ENCODE results near the gene PTGFR. TPM values are rescaled to one million over a fixed set of nuclear protein-coding genes. Genes with fewer than 3 reads are reported as not detected.

Gene PTGFR
- total RNA-seq, 2 donors from 2014 or later, result 0.35 to 1.1 TPM

DNA sequence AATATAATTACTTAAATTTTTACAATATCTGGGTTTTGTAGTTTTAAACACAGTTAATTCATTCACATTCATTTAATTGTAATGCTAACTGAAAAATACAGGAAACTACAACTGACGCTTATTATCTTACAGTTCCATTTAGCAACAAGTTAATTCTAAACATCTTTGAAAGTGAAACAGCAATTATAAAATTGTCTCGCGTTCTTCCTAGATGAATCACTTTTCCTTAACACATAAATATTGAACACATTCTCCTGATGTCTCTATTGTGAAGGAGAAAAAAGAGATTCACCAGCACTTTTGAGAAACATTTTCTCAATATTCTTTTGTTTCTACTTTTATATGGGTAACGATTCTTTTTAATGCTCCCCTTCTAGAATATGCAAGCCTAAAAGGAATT, 6.4 kb downstream of the PTGFR start:
- TF ChIP-seq, protein P1, sequence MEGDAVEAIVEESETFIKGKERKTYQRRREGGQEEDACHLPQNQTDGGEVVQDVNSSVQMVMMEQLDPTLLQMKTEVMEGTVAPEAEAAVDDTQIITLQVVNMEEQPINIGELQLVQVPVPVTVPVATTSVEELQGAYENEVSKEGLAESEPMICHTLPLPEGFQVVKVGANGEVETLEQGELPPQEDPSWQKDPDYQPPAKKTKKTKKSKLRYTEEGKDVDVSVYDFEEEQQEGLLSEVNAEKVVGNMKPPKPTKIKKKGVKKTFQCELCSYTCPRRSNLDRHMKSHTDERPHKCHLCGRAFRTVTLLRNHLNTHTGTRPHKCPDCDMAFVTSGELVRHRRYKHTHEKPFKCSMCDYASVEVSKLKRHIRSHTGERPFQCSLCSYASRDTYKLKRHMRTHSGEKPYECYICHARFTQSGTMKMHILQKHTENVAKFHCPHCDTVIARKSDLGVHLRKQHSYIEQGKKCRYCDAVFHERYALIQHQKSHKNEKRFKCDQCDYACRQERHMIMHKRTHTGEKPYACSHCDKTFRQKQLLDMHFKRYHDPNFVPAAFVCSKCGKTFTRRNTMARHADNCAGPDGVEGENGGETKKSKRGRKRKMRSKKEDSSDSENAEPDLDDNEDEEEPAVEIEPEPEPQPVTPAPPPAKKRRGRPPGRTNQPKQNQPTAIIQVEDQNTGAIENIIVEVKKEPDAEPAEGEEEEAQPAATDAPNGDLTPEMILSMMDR (IDR thresholded peaks at IDR 0.05), result no peak
- Histone ChIP-seq H3K4me3 (no peak overlapping the region), H3K4me1 (no peaks in the 10 kb centered on the region), H3K9ac (ENCODE audit: low read depth in 2 of 2, low read length in 2 of 2) (no peak overlapping the region), H3K27me3 (no peaks in the 10 kb centered on the region), H3K27ac (no peak overlapping the region), H3K9me3 (no peaks in the 10 kb centered on the region), H3K36me3 (no peaks in the 10 kb centered on the region)
- intact Hi-C loops (cut with DNase I), result no loop called here
- no peak for DNase-seq

- H3K4me3 ChIP-seq, result no peak overlapping the region
- no peak for DNase-seq
- TF ChIP-seq, protein P1 (IDR thresholded peaks at IDR 0.05), result no peak
- H3K27ac ChIP-seq, result no peak overlapping the region
- H3K9ac ChIP-seq (ENCODE audit: low read depth in 2 of 2, low read length in 2 of 2), result no peak overlapping the region
- H3K4me1 ChIP-seq, result no peaks in the 10 kb centered on the region
- H3K36me3 ChIP-seq, result no peaks in the 10 kb centered on the region
- intact Hi-C loops (cut with DNase I), result no loop called here
- H3K27me3 ChIP-seq, result no peaks in the 10 kb centered on the region
- H3K9me3 ChIP-seq, result no peaks in the 10 kb centered on the region
Observed at GRCh38 chr1:78500529-78500928, 9.8 kb downstream of the PTGFR start.

- intact Hi-C loops (cut with DNase I), result no loop called here
- Histone ChIP-seq H3K36me3 (no peaks in the 10 kb centered on the region), H3K27ac (no peak overlapping the region), H3K9ac (ENCODE audit: low read depth in 2 of 2, low read length in 2 of 2) (no peak overlapping the region), H3K4me3 (no peak overlapping the region), H3K9me3 (no peaks in the 10 kb centered on the region), H3K4me1 (no peaks in the 10 kb centered on the region), H3K27me3 (no peaks in the 10 kb centered on the region)
- DNase-seq, result no peak
- TF ChIP-seq, protein P1 (IDR thresholded peaks at IDR 0.05), result no peak
Observed at GRCh38 chr1:78501203-78501602, 10.4 kb downstream of the PTGFR start.

DNA sequence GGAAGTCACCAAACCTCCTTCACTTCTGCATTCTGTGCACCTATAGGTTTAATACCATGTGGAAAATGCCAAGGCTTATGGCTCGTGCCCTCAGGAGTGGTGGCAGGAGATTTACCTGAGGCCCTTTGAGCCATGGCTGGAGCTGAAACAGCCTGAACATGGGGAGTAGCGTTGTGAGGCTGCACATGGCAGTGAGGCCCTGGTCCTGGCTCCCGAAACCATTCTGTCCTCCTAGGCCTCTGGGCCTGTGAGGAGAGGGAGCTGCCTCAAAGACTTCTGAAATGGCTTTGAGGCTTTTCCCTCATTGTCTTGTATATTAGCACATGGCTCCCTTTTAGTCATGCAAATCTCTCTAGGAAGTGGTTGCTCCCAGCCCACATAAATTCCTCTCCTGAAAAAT, 20.6 kb downstream of the PTGFR start:
- Histone ChIP-seq H3K9me3 (no peaks in the 10 kb centered on the region), H3K27ac (no peak overlapping the region), H3K4me1 (no peaks in the 10 kb centered on the region), H3K9ac (ENCODE audit: low read depth in 2 of 2, low read length in 2 of 2) (no peak overlapping the region), H3K27me3 (no peaks in the 10 kb centered on the region), H3K4me3 (no peak overlapping the region), H3K36me3 (no peaks in the 10 kb centered on the region)
- TF ChIP-seq, protein P1 (IDR thresholded peaks at IDR 0.05), result no peak
- intact Hi-C loops (cut with DNase I), result no loop called here
- DNase-seq, result no peak

- Histone ChIP-seq H3K4me3 (no peak overlapping the region), H3K27ac (no peak overlapping the region), H3K4me1 (no peaks in the 10 kb centered on the region), H3K36me3 (no peaks in the 10 kb centered on the region), H3K9me3 (no peaks in the 10 kb centered on the region), H3K9ac (ENCODE audit: low read depth in 2 of 2, low read length in 2 of 2) (no peak overlapping the region), H3K27me3 (no peaks in the 10 kb centered on the region)
- no peak for DNase-seq
- TF ChIP-seq, protein P1 (IDR thresholded peaks at IDR 0.05), result no peak
- intact Hi-C loops (cut with DNase I), result no loop called here
Observed at GRCh38 chr1:78516716-78517115, 25.9 kb downstream of the PTGFR start.

DNA sequence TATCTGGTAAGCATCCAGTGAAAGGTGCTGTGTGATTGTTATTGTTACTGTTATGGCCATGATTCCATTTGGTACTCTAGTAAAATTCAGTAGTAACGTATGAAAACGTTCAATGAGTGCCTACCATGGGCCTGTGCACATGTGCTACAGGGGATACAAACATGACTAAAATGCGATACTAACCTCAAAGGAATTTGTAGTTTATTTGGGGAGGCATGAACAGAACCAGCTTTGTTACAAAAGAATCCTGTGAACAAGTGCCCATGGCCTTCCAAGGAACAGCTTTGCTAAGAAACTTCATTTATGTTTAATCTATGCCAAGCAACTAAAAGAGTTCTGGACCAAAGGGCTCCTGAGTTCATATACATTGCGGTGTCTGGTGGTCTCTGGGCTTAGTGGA, 28.7 kb downstream of the PTGFR start:
- Histone ChIP-seq H3K9ac (ENCODE audit: low read depth in 2 of 2, low read length in 2 of 2) (no peak overlapping the region), H3K4me1 (no peaks in the 10 kb centered on the region), H3K36me3 (no peaks in the 10 kb centered on the region), H3K27ac (no peak overlapping the region), H3K27me3 (no peaks in the 10 kb centered on the region), H3K4me3 (no peak overlapping the region), H3K9me3 (no peaks in the 10 kb centered on the region)
- TF ChIP-seq, protein P1 (IDR thresholded peaks at IDR 0.05), result no peak
- DNase-seq, result no peak
- intact Hi-C loops (cut with DNase I), result no loop called here
